GM12874 (cell line): ENCODE measurements around the gene SPRR2G.

Experiments
- CTCF ChIP-seq: IDR thresholded peaks from 2 replicates; pipeline ENCODE4 v1.5.1; 2011; ENCODE audit warnings: low read depth, mild to moderate bottlenecking, control low read depth, low read length, moderate library complexity; ENCODE audit not compliant: insufficient read depth

The SPRR2G gene

GRCh38 chr1:153150846-153151245, at the start of gene SPRR2G:
TSS of gene SPRR2G (minus strand) at chr1:153150890. CDS start at chr1:153150110, 780 bp downstream.
- no peak for TF ChIP-seq CTCF

- no peak for TF ChIP-seq CTCF
These were observed 44.5 kb upstream of the SPRR2G start for GRCh38 chr1:153195216-153195615.

- no peak for TF ChIP-seq CTCF
These were observed 43.8 kb upstream of the SPRR2G start for GRCh38 chr1:153194331-153195050.

GRCh38 chr1:153192697-153193096, 42.0 kb upstream of the SPRR2G start:
- peak; percentile 42 for TF ChIP-seq CTCF

- TF ChIP-seq CTCF, result 0 out of 2 replicates have a peak, but pooled peaks have one; percentile 12
These were observed 39.7 kb upstream of the SPRR2G start for GRCh38 chr1:153190373-153190772.

- no peak for TF ChIP-seq CTCF
These were observed 29.9 kb upstream of the SPRR2G start for GRCh38 chr1:153180556-153180955.

GRCh38 chr1:153178922-153179321, 28.2 kb upstream of the SPRR2G start:
- no peak for TF ChIP-seq CTCF

GRCh38 chr1:153174624-153175023, 23.9 kb upstream of the SPRR2G start:
- no peak for TF ChIP-seq CTCF
